ENCODE results near the gene KCNK17. TPM values are rescaled to one million over a fixed set of nuclear protein-coding genes. Genes with fewer than 3 reads are reported as not detected.

Gene KCNK17
- total RNA-seq, 2 experiments from 2014 or later, result not detected

DNA sequence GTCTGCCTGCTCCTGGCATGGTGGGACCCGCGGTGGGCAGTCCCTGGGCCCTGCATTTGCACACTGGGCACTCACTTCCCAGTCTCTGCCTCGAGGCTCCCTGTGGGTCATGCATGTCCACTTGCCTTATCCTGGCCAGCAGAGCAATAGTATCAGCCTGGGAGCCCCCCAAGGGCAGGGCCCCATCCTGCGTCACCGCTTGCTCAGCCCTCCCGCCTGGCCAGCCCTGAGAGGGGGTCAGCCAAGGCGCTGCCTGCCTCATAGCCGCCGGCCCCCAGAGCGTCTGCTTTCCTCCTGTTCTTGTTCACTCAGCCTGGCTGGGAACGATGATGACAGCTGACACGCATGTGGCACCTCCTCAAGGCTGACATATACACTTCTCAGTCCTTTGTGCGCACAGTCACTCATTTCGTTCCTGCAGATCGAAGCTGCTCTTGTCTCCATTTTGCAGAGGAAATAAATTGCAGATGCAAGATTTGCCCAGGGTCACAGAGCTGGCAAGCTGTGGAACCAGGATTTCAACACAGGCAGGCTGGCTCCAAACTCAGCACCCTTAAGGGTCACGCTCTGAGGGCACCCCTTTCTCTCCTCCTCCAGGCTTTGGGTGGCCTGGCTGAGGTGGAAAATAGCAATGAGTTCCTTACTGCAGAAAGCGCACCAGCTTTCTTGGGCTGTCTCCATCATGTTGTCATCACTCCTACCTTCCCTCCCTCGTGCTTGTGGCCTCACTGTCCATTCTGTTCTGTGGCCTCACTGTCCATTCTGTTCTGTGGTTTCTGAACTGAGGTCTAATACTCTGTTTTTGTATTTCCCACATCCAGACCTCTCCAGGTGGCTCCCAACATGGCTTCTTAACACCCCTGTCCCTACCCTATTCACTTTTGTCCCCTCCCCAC is 17.2 kb downstream of the KCNK17 start:
- CTCF ChIA-PET (ENCODE audit: unreplicated experiment), result no interaction called here
- intact Hi-C loops (cut with micrococcal nuclease; ENCODE audit: unreplicated experiment), result no loop called here
- no peaks in the 10 kb centered on the region for H4K20me1 ChIP-seq (ENCODE audit: insufficient read depth, low read length)
- no peaks in the 10 kb centered on the region for H3K79me2 ChIP-seq (ENCODE audit: insufficient read depth, low read depth, low read length)
- no peaks in the 10 kb centered on the region for H3K4me1 ChIP-seq (ENCODE audit: insufficient read depth, low read length, poor library complexity, severe bottlenecking)
- BruUV-seq (replicated peaks), result no TSS peak
- no peak overlapping the region for H3K27ac ChIP-seq (ENCODE audit: low read depth, low read length, poor library complexity, severe bottlenecking)
- TF ChIP-seq, protein P1, sequence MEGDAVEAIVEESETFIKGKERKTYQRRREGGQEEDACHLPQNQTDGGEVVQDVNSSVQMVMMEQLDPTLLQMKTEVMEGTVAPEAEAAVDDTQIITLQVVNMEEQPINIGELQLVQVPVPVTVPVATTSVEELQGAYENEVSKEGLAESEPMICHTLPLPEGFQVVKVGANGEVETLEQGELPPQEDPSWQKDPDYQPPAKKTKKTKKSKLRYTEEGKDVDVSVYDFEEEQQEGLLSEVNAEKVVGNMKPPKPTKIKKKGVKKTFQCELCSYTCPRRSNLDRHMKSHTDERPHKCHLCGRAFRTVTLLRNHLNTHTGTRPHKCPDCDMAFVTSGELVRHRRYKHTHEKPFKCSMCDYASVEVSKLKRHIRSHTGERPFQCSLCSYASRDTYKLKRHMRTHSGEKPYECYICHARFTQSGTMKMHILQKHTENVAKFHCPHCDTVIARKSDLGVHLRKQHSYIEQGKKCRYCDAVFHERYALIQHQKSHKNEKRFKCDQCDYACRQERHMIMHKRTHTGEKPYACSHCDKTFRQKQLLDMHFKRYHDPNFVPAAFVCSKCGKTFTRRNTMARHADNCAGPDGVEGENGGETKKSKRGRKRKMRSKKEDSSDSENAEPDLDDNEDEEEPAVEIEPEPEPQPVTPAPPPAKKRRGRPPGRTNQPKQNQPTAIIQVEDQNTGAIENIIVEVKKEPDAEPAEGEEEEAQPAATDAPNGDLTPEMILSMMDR (conservative IDR thresholded peaks at IDR 0.05; ENCODE audit: low read length), result no peak
- no peak for TF ChIP-seq EZH2phosphoT487 (IDR thresholded peaks at IDR 0.05; ENCODE audit: borderline replicate concordance, low read depth, low read length)
- POLR2A ChIA-PET, result no interaction called here
- no peaks in the 10 kb centered on the region for H3K9me2 ChIP-seq (ENCODE audit: insufficient read depth, low read length)
- no peak overlapping the region for H3K4me2 ChIP-seq (ENCODE audit: low read length)
- no peak overlapping the region for H2AFZ ChIP-seq (ENCODE audit: low read length)
- H3K9me3 ChIP-seq (ENCODE audit: low read length), result no peaks in the 10 kb centered on the region
- H3K36me3 ChIP-seq (ENCODE audit: insufficient read depth, low read length), result no peaks in the 10 kb centered on the region
- H3K4me3 ChIP-seq (ENCODE audit: low read depth, low read length, poor library complexity, severe bottlenecking), result no peak overlapping the region
- no peak for DNase-seq (ENCODE audit: low spot score)

DNA sequence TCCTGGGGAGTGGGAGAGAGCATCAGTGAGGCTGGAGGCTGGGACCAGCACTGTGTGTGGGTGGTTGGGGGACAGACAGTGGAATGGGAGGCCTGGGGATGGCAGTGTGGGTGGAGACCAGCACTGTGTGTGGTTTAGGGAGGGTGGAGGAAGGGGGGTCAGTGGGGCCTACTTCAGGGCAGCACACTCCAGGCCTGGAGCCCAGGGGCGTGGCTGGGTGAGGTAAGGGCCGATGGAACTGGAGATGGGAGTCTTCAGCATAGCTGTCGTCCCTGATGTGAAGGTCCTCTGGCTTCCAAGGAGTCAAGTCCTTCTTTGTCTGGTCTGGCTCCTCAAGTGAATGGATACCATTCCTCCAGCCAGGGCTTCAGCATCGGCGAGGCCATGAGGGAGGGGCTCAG is 18.6 kb downstream of the KCNK17 start:
- ChIA-PET POLR2A (no interaction called here), CTCF (ENCODE audit: unreplicated experiment) (no interaction called here)
- H4K20me1 ChIP-seq (ENCODE audit: insufficient read depth, low read length), result no peaks in the 10 kb centered on the region
- H3K4me2 ChIP-seq (ENCODE audit: low read length), result no peak overlapping the region
- no peaks in the 10 kb centered on the region for H3K36me3 ChIP-seq (ENCODE audit: insufficient read depth, low read length)
- H3K4me1 ChIP-seq (ENCODE audit: insufficient read depth, low read length, poor library complexity, severe bottlenecking), result no peaks in the 10 kb centered on the region
- no peaks in the 10 kb centered on the region for H3K79me2 ChIP-seq (ENCODE audit: insufficient read depth, low read depth, low read length)
- no peaks in the 10 kb centered on the region for H3K9me3 ChIP-seq (ENCODE audit: low read length)
- DNase-seq (ENCODE audit: low spot score), result no peak
- intact Hi-C loops (cut with micrococcal nuclease; ENCODE audit: unreplicated experiment), result no loop called here
- no peaks in the 10 kb centered on the region for H3K9me2 ChIP-seq (ENCODE audit: insufficient read depth, low read length)
- H3K4me3 ChIP-seq (ENCODE audit: low read depth, low read length, poor library complexity, severe bottlenecking), result no peak overlapping the region
- TF ChIP-seq, protein P1 (conservative IDR thresholded peaks at IDR 0.05; ENCODE audit: low read length), result no peak
- no peak for TF ChIP-seq EZH2phosphoT487 (IDR thresholded peaks at IDR 0.05; ENCODE audit: borderline replicate concordance, low read depth, low read length)
- no peak overlapping the region for H3K27ac ChIP-seq (ENCODE audit: low read depth, low read length, poor library complexity, severe bottlenecking)
- BruUV-seq (replicated peaks), result no TSS peak
- H2AFZ ChIP-seq (ENCODE audit: low read length), result no peak overlapping the region

DNA sequence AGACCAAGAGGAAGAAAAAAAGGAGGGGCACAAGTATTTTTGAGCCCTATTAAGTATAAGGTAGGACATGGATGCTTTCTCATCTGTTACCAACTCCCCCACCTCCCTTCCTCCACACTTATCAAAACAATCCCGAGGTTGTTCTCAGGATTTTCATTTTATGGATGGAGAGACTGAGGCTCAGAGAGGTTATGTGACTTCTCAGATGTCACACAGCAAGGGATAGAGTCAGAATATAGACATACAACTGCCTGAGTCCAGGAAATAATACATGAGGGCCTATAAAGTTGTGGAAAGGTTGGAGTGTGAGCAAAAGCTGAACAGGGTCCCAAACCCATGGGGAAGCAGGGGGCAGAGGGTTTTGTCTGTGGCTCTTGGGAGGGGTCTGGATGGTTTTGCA is 19.3 kb downstream of the KCNK17 start:
- no peak overlapping the region for H3K4me3 ChIP-seq (ENCODE audit: low read depth, low read length, poor library complexity, severe bottlenecking)
- ChIA-PET CTCF (ENCODE audit: unreplicated experiment) (no interaction called here), POLR2A (no interaction called here)
- no TSS peak for BruUV-seq (replicated peaks)
- no peak overlapping the region for H2AFZ ChIP-seq (ENCODE audit: low read length)
- H3K79me2 ChIP-seq (ENCODE audit: insufficient read depth, low read depth, low read length), result no peaks in the 10 kb centered on the region
- DNase-seq (ENCODE audit: low spot score), result no peak
- H3K9me3 ChIP-seq (ENCODE audit: low read length), result no peaks in the 10 kb centered on the region
- no peaks in the 10 kb centered on the region for H3K9me2 ChIP-seq (ENCODE audit: insufficient read depth, low read length)
- no peaks in the 10 kb centered on the region for H3K4me1 ChIP-seq (ENCODE audit: insufficient read depth, low read length, poor library complexity, severe bottlenecking)
- H4K20me1 ChIP-seq (ENCODE audit: insufficient read depth, low read length), result no peaks in the 10 kb centered on the region
- no peak overlapping the region for H3K27ac ChIP-seq (ENCODE audit: low read depth, low read length, poor library complexity, severe bottlenecking)
- no peak overlapping the region for H3K4me2 ChIP-seq (ENCODE audit: low read length)
- no peak for TF ChIP-seq EZH2phosphoT487 (IDR thresholded peaks at IDR 0.05; ENCODE audit: borderline replicate concordance, low read depth, low read length)
- TF ChIP-seq, protein P1 (conservative IDR thresholded peaks at IDR 0.05; ENCODE audit: low read length), result no peak
- H3K36me3 ChIP-seq (ENCODE audit: insufficient read depth, low read length), result no peaks in the 10 kb centered on the region
- intact Hi-C loops (cut with micrococcal nuclease; ENCODE audit: unreplicated experiment), result no loop called here
